Natural killer cell (primary cell): ENCODE measurements around the gene CAMTA1. TPM values are rescaled to one million over a fixed set of nuclear protein-coding genes. Genes with fewer than 3 reads are reported as not detected.

Source experiments
- ATAC-seq, 3 donors: fragments of 150-1000 bp in 2 of 3; fragments of 200-7000 bp in 1 of 3; cut with Tn5 transposase; 1 replicate in 1 of 3; 2 replicates in 2 of 3; pipeline ENCODE4 v1.10.0; 2021; ENCODE audit warnings: mild to moderate bottlenecking in 2 of 3, moderate library complexity in 2 of 3
- DNase-seq, 2 donors: peaks; one replicate each; pipeline versions ENCODE4 v3.0.0 to v3.0.0-alpha.2; 2013 to 2021; ENCODE audit warnings: mixed read lengths in 1 of 2
- H3K27ac ChIP-seq: one replicate; pipeline ENCODE4 v1.5.1; 2013; ENCODE audit warnings: mild to moderate bottlenecking, low read length
- H3K27me3 ChIP-seq: one replicate; pipeline ENCODE4 v1.6.1; 2013; ENCODE audit warnings: low read length; ENCODE audit not compliant: control insufficient read depth, insufficient read depth
- H3K36me3 ChIP-seq: one replicate; pipeline ENCODE4 v1.6.1; 2013; ENCODE audit warnings: low read length; ENCODE audit not compliant: control insufficient read depth, insufficient read depth
- H3K4me1 ChIP-seq: one replicate; pipeline ENCODE4 v1.6.1; 2013; ENCODE audit warnings: low read length; ENCODE audit not compliant: control insufficient read depth, insufficient read depth
- H3K4me3 ChIP-seq: one replicate; pipeline ENCODE4 v1.5.1; 2013; ENCODE audit warnings: low read length
- H3K9me3 ChIP-seq: one replicate; pipeline ENCODE4 v1.6.1; 2013; ENCODE audit warnings: low read length; ENCODE audit not compliant: control insufficient read depth, insufficient read depth
- H3K27ac Mint-ChIP-seq, 2 donors: one replicate each; pipeline ENCODE4 v1.8.0; 2022; ENCODE audit warnings: mild to moderate bottlenecking in 2 of 2, mixed read lengths in 2 of 2, moderate library complexity in 1 of 2
- H3K27me3 Mint-ChIP-seq, 2 donors: one replicate each; pipeline ENCODE4 v1.8.0; 2022; ENCODE audit warnings: low read depth in 2 of 2, mixed read lengths in 2 of 2
- H3K36me3 Mint-ChIP-seq: one replicate; pipeline ENCODE4 v1.8.0; 2022; ENCODE audit warnings: mixed read lengths
- H3K4me1 Mint-ChIP-seq, 2 donors: one replicate each; pipeline ENCODE4 v1.8.0; 2022; ENCODE audit warnings: mixed read lengths in 2 of 2
- H3K4me3 Mint-ChIP-seq: one replicate; pipeline ENCODE4 v1.8.0; 2022; ENCODE audit warnings: mild to moderate bottlenecking, moderate library complexity, mixed read lengths
- H3K9me3 Mint-ChIP-seq, 2 donors: one replicate each; pipeline ENCODE4 v1.8.0; 2022; ENCODE audit warnings: mixed read lengths in 2 of 2
- CTCF ChIP-seq: fragments of 200-600 bp; IDR thresholded peaks from one replicate; pipeline ENCODE4 v1.8.0; 2022; ENCODE audit warnings: antibody characterized with exemption
- WGBS: methylation state at CpG from one replicate; pipeline ENCODE4 v1.1.7; 2013; ENCODE audit warnings: missing lambda C conversion rate; ENCODE audit not compliant: insufficient coverage; 5-methylcytosine and 5-hydroxymethylcytosine counted together
- intact Hi-C: fragments of 100-400 bp; cut with micrococcal nuclease; formaldehyde crosslinking; loops from one replicate; pipeline ENCODE4 v1.14.2; 2022
- total RNA-seq, 4 donors: library from RNA; stranded (reverse); fragments of 120-200 nt in 1 of 4; gene quantifications; one replicate each; pipeline versions ENCODE4 v1.2.3 to v1.2.4, GENCODE V29; 2013 to 2022

Gene CAMTA1
- total RNA-seq, 3 donors from 2014 or later (not counting 1 experiment from before 2014, with no cell fraction given) = 40.6 to 53.3 (median 44.9) TPM

GRCh38 chr1:7389906-7390603 is 604.8 kb downstream of the CAMTA1 start:
- Mint-ChIP-seq H3K27ac (no peak overlapping the region), H3K4me3 (no peak overlapping the region), H3K4me1 (no peaks in the 10 kb centered on the region), H3K36me3 (no peaks in the 10 kb centered on the region), H3K9me3 (no peaks in the 10 kb centered on the region), H3K27me3 (peaks cover 0 to 9% of the 10 kb centered on the region in 2 donors)
- WGBS = 85% methylated on average over 15 of the region's 15 CpGs
- no peak for DNase-seq
- H3K27me3 ChIP-seq = no peaks in the 10 kb centered on the region
- intact Hi-C loops = no loop called here
- H3K4me3 ChIP-seq = no peak overlapping the region
- no peaks in the 10 kb centered on the region for H3K9me3 ChIP-seq
- H3K36me3 ChIP-seq = no peaks in the 10 kb centered on the region
- H3K4me1 ChIP-seq = no peaks in the 10 kb centered on the region
- no peak overlapping the region for H3K27ac ChIP-seq
- no peak for ATAC-seq
- TF ChIP-seq CTCF = no peak

- no peaks in the 10 kb centered on the region for H3K27me3 ChIP-seq
- Mint-ChIP-seq H3K27ac (no peak overlapping the region), H3K9me3 (peaks cover 0 to 5% of the 10 kb centered on the region in 2 donors), H3K36me3 (peaks cover 4% of the 10 kb centered on the region), H3K4me1 (no peaks in the 10 kb centered on the region), H3K27me3 (peaks cover 5 to 14% of the 10 kb centered on the region in 2 donors), H3K4me3 (no peak overlapping the region)
- no peaks in the 10 kb centered on the region for H3K9me3 ChIP-seq
- no peak for ATAC-seq
- H3K4me1 ChIP-seq = no peaks in the 10 kb centered on the region
- H3K36me3 ChIP-seq = no peaks in the 10 kb centered on the region
- 88% methylated on average over 7 of the region's 7 CpGs for WGBS
- TF ChIP-seq CTCF = no peak
- intact Hi-C loops = no loop called here
- DNase-seq = no peak
- no peak overlapping the region for H3K4me3 ChIP-seq
- no peak overlapping the region for H3K27ac ChIP-seq
Measured at GRCh38 chr1:7390604-7391000, 605.3 kb downstream of the CAMTA1 start.

- H3K27ac Mint-ChIP-seq = no peak overlapping the region
- Histone ChIP-seq H3K27me3 (no peaks in the 10 kb centered on the region), H3K4me3 (no peak overlapping the region), H3K36me3 (no peaks in the 10 kb centered on the region), H3K9me3 (no peaks in the 10 kb centered on the region), H3K4me1 (no peaks in the 10 kb centered on the region), H3K27ac (no peak overlapping the region)
- no peak for DNase-seq
- intact Hi-C loops = no loop called here
- no peak overlapping the region for H3K4me3 Mint-ChIP-seq
- H3K9me3 Mint-ChIP-seq = peaks cover 0 to 6% of the 10 kb centered on the region in 2 donors
- no peak for TF ChIP-seq CTCF
- peaks cover 9% of the 10 kb centered on the region for H3K36me3 Mint-ChIP-seq
- H3K4me1 Mint-ChIP-seq = no peaks in the 10 kb centered on the region
- no CpG with 5 or more reads among the region's 1 CpG for WGBS
- ATAC-seq = no peak
- peaks cover 7 to 36% of the 10 kb centered on the region in 2 donors for H3K27me3 Mint-ChIP-seq
Measured at GRCh38 chr1:7393136-7393535, 607.9 kb downstream of the CAMTA1 start.

GRCh38 chr1:7395251-7395650 is 610.0 kb downstream of the CAMTA1 start:
- Mint-ChIP-seq H3K27me3 (peaks cover 15 to 56% of the 10 kb centered on the region in 2 donors), H3K4me3 (no peak overlapping the region), H3K9me3 (peaks cover 3 to 6% of the 10 kb centered on the region in 2 donors), H3K4me1 (no peaks in the 10 kb centered on the region), H3K27ac (no peak overlapping the region), H3K36me3 (peaks cover 9% of the 10 kb centered on the region)
- ATAC-seq = no peak
- H3K4me3 ChIP-seq = no peak overlapping the region
- no peaks in the 10 kb centered on the region for H3K27me3 ChIP-seq
- no peaks in the 10 kb centered on the region for H3K4me1 ChIP-seq
- intact Hi-C loops = no loop called here
- H3K27ac ChIP-seq = no peak overlapping the region
- H3K9me3 ChIP-seq = no peaks in the 10 kb centered on the region
- no peak for TF ChIP-seq CTCF
- WGBS = 60% methylated on average over 1 of the region's 1 CpG
- H3K36me3 ChIP-seq = no peaks in the 10 kb centered on the region
- DNase-seq = no peak
